ENCODE results near the gene UFD1. TPM values are rescaled to one million over a fixed set of nuclear protein-coding genes. Genes with fewer than 3 reads are reported as not detected.

Gene UFD1
- total and polyA plus RNA-seq, 2 of the 13 experiments (the other 11 are each of a cell fraction or from before 2014, with no cell fraction given), result 47.9 to 51.1 TPM

GRCh38 chr22:19479355-19480172 is 571 bp upstream of the UFD1 start, which contains the start of gene CDC45 (continued):
- TF ChIP-seq MYPOP (CRISPR knock-in tag; IDR thresholded peaks at IDR 0.05), result no peak
- no peak for TF ChIP-seq ZNF670 (CRISPR knock-in tag; IDR thresholded peaks at IDR 0.05; ENCODE audit: borderline replicate concordance)
- no peak for TF ChIP-seq ZBTB37 (CRISPR knock-in tag; IDR thresholded peaks at IDR 0.05)
- TF ChIP-seq KAT7 (CRISPR knock-in tag; IDR thresholded peaks at IDR 0.05; ENCODE audit: borderline replicate concordance), result no peak
- peak; percentile 98 for TF ChIP-seq SIN3B (IDR thresholded peaks at IDR 0.05; ENCODE audit: low read length)
- TF ChIP-seq HNRNPK (IDR thresholded peaks at IDR 0.05; ENCODE audit: low read depth, low read length, poor library complexity, severe bottlenecking), result no peak
- TF ChIP-seq PRDM4 (CRISPR knock-in tag; IDR thresholded peaks at IDR 0.05; ENCODE audit: borderline replicate concordance), result no peak
- TF ChIP-seq UBTF (CRISPR knock-in tag; IDR thresholded peaks at IDR 0.05), result no peak
- TF ChIP-seq NRL (CRISPR knock-in tag; IDR thresholded peaks at IDR 0.05; ENCODE audit: borderline replicate concordance), result peak; percentile 46; the same call in 1 of the 2 replicates
- peak; percentile 85 for TF ChIP-seq PHF20 (CRISPR knock-in tag; IDR thresholded peaks at IDR 0.05)
- TF ChIP-seq ONECUT2 (CRISPR knock-in tag; IDR thresholded peaks at IDR 0.05), result no peak
- TF ChIP-seq, protein P1, sequence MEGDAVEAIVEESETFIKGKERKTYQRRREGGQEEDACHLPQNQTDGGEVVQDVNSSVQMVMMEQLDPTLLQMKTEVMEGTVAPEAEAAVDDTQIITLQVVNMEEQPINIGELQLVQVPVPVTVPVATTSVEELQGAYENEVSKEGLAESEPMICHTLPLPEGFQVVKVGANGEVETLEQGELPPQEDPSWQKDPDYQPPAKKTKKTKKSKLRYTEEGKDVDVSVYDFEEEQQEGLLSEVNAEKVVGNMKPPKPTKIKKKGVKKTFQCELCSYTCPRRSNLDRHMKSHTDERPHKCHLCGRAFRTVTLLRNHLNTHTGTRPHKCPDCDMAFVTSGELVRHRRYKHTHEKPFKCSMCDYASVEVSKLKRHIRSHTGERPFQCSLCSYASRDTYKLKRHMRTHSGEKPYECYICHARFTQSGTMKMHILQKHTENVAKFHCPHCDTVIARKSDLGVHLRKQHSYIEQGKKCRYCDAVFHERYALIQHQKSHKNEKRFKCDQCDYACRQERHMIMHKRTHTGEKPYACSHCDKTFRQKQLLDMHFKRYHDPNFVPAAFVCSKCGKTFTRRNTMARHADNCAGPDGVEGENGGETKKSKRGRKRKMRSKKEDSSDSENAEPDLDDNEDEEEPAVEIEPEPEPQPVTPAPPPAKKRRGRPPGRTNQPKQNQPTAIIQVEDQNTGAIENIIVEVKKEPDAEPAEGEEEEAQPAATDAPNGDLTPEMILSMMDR (CRISPR knock-in tag; IDR thresholded peaks at IDR 0.05), result no peak
- TF ChIP-seq ZBTB7A (CRISPR knock-in tag; IDR thresholded peaks at IDR 0.05), result no peak
- TF ChIP-seq ZBTB25 (CRISPR knock-in tag; IDR thresholded peaks at IDR 0.05), result no peak
- no peak for TF ChIP-seq ZNF460 (CRISPR knock-in tag; IDR thresholded peaks at IDR 0.05; ENCODE audit: borderline replicate concordance)
- no peak for TF ChIP-seq SP5 (CRISPR knock-in tag; IDR thresholded peaks at IDR 0.05; ENCODE audit: borderline replicate concordance, low read depth)
- no peak for TF ChIP-seq GTF2F1 (IDR thresholded peaks at IDR 0.05; ENCODE audit: low read length)
- TF ChIP-seq SRY (CRISPR knock-in tag; IDR thresholded peaks at IDR 0.05), result no peak; the same call in 1 of the 2 replicates

Data from HepG2 (cell line).